Esophagus mucosa (tissue), 1 donor: ENCODE results near the gene PAK6. TPM values are rescaled to one million over a fixed set of nuclear protein-coding genes. Genes with fewer than 3 reads are reported as not detected.
A peak's percentile ranks its signal among the peaks of the same experiment; 100 is the strongest.

ENCODE experiments used
- ATAC-seq: fragments of 200-7000 bp; cut with Tn5 transposase; one replicate; pipeline ENCODE4 v1.9.1; 2020
- total RNA-seq: library from RNA; stranded (reverse); gene quantifications from one replicate; pipeline ENCODE4 v1.2.4, GENCODE V29; 2023
- donor health status: DM: yes; HTN: yes; CAD: no.

PAK6 gene
- total RNA-seq, 1 donor from 2014 or later = 25.3 TPM

DNA sequence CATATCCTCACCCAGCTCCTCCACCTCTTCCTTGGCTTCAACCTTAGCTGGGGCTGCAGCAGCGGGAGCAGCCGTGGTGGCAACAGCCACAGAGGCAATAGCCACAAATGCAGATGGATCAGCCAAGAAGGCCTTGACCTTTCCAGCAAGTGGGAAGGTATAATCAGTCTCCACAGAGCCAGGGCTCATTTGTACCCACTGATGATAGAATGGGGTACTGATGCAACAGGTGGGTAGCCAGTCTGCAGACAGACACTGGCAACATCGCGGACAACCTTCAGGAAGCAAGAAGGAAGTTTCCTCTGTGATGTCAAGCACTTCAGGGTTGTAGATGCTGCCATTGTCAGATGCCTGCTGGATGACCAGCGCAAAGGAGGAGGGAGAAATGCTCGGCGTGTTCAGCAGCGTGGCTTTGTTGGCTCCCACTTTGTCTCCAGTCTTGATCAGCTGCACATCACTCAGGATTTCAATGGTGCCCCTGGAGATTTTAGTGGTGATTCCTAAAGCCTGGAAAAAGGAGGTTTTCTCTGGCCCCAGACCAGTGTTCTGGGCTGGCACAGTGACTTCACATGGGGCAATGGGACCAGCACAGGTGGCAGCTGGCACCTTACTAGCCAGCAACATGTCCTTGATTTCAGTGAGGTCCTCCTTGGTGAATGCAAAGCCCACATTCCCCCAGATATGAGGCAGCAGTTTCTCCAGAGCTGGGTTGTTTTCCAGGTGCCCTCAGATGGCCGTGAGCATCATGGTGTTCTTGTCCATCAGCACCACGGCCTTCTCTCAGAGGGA is 73.7 kb downstream of the PAK6 start:
- ATAC-seq = no peak

DNA sequence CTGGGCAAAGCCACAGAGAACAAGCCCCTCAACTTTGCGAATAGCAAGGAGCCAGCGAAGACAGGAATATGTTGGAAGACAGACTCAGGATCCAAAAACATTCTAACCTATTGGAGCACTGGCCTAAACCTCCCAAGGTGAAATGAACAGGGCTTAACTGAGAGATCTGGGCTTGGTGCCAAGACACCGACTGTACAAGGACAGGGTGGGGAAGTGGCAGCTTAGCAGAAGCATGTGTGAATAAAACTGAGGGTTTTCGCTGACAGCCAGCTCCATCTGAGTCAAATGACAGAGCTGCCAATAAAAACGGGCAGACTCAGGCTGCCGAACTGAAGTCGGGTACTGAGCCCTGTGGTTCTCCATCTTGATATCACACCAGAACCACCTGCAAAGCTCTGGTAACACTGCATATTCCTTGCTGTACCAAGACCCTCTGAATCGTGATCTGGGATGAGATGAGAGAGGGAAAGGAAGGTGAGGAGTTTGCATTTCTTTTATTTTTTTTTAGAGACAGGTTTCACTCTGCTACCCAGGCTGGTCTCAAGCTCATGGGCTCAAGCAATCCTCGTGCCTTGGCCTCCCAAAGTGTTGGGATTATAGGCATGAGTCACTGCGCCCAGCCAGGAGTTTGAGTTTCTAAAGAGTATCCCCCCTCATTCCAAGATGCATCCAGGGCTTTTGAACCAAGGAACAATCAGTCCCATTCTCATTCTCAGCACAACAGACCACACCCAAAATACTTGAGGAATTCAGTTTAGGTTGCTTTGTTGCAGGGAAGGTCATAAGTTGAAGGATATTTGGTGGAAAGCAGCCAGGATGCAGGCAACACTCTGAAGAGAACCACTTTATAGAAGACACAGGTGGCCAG is 74.9 kb downstream of the PAK6 start:
- ATAC-seq = peak; percentile 87

DNA sequence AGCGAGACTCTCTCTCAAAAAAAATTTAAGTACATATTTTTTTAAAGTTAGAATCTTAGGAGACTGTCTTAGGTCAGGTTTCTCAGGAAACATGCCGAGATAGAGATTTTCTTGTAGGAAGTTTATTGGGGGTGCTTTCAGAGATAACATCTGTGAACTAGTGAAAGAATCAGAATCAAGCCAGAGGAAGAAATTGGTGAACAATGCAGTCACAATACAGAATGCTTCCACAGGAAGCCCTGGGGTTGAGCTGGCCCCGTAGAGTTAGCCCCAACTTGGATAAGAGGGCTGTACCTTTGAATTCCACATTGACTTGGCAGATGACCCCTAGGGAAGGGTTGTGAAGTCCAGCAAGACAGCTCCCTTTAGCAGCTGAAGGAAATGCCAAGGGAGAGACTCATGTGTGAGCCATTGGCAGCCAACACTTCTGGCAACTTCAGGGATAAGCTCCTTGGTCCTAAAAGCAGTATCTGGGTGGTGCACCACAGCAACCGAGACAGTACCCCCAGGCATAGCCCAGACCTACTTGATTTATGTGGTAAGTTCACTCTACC is 75.9 kb downstream of the PAK6 start:
- no peak for ATAC-seq

DNA sequence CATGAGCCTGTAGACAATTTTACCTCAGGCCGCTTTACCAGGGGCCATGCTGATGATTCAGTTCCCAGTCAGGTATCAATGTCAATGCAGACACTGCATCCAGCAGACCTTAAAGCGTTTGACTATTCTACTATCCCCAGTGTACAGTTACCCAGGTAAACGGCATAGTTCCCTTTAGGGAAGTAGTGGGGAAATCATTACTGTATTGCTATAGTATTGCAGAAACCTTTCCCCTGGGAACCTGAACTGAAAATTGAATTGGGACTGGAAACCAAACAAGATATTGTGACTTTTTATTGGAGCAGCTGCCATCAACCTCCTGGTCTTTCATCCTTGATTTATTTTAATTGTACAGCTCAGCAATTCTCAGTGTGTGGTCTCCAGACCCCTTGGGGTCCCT is 78.1 kb downstream of the PAK6 start:
- no peak for ATAC-seq

DNA sequence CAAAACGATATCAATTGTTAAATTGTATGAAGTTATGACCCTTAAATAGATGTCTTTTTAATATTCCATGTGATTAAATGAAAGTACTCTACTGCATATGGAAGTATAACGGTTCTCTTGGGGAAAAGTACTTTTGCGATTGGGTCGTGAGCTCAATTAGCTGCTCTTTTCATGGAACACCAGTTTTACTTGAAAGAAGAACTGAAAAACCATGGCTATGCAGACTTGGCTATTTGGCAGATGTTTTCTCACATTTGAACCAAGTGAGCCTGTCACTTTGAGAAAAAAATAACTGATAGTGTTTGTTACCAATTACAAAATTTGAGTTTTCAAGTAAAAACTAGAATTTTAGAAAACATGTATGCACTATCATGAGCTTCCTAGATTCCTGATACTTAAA is 78.7 kb downstream of the PAK6 start:
- ATAC-seq = no peak

DNA sequence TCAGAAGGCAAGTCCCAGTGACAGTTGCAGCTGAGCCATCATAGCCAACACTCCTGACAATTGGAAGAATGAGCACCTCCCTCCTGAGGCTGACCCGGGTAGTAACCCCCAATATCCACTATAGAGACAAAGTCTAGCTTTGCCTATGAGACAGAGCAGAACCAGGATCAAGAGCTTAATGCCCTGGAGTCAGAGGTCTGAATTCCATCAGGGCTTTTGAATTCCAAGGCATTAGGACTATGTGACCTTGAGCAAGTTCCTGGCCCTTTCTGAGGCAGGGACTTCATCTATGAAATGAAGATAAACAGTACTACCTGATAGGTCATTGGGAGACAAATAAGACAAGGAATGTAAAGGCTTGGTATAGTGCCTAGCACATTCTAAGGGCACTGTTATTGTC is 81.5 kb downstream of the PAK6 start:
- no peak for ATAC-seq

DNA sequence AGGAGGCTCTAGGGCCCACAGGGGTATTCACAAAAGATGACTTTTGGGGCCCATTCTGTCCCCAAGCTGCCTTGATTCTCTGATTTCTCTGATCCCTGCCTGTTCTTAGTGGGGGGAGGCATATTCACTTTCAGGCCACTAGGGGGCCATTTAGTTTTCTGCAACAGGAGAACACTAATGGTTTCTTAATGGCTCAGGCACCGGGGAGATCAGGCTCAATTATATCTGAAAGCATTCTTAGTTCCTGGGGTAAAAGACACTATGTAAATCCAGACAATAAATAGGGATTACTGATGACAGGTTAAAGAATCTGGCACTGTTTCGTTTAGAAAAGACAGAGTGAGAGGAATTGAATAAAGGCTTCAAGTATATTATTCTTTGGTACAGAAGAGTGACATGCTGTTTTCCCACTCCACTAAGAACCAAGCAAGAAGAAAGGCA is 82.1 kb downstream of the PAK6 start:
- ATAC-seq = peak; percentile 21

DNA sequence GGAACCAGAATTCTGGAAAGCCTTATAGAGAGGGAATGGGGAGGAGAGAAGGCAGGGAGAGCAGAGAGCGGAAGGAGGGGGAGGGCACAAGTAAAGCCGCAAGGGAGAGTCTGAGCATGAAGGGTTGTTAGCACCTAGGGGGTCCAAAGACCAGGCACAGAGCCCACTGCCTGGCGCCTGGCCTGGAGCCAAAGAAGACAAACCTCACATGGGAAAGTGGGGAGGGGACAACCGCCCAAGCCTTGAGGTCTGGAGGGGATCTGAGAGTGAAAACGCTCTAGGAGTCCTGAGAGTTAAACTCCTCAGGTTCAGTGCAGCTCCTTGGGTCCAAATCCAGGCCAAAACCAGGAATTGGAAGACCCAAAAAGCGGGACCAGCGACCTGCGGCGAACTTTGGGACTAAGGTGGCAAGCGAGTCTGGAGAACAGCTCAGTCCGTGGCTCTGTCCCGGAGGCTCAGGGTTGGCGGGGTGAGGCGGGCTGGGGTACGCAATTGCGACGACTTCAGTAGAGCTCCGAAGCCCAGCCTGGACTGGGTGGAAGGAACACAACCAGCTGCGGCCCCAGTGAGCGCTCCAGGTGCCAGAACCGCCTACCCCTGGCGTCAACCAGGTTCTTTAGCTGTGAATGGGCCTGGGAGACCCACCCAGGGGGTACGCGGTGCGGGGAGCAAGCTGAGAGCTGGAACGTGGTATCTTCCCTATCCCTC is 83.8 kb downstream of the PAK6 start:
- no peak for ATAC-seq

DNA sequence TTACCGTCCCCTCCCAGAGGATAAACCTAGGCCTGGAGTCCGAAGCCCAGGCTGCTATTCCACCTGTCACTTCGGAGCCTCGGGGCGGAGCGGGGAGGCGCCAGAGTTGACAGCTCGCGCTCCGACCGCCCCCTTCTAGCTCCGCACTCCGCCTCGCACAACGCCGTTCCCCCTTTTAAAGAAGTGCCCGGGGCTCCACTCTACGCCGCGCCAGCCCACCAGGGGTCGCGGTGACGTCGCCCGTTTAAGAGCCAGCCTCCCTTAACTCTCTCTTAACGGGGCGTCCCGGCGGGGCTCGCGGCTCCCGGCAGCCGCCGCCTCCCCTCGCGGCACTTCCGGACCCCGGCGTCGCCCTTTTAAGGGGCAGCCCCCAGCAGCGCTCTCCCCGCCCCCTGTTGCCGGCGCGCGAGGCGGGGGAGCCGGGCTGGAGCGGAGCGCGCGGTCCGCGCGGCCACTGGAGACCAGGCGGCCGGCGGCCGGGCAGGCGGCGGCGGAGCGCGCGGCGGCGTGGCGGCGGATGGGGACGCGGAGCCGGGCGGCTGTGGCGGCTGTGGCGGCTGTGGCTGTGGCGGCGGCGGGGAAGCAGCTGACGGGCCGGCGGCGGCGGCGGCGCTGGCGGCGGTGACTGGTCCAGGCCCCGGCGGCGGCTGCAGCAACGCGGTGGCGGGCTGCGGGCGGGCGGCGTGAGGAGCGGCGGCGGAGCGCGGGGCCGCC is 84.5 kb downstream of the PAK6 start, which contains the start of gene INAFM2:
INAFM2 (plus strand) TSS at position 454 of the 714 bp plus-strand sequence. CDS start 364 bp downstream, outside the sequence.
- ATAC-seq = peak; percentile 85

DNA sequence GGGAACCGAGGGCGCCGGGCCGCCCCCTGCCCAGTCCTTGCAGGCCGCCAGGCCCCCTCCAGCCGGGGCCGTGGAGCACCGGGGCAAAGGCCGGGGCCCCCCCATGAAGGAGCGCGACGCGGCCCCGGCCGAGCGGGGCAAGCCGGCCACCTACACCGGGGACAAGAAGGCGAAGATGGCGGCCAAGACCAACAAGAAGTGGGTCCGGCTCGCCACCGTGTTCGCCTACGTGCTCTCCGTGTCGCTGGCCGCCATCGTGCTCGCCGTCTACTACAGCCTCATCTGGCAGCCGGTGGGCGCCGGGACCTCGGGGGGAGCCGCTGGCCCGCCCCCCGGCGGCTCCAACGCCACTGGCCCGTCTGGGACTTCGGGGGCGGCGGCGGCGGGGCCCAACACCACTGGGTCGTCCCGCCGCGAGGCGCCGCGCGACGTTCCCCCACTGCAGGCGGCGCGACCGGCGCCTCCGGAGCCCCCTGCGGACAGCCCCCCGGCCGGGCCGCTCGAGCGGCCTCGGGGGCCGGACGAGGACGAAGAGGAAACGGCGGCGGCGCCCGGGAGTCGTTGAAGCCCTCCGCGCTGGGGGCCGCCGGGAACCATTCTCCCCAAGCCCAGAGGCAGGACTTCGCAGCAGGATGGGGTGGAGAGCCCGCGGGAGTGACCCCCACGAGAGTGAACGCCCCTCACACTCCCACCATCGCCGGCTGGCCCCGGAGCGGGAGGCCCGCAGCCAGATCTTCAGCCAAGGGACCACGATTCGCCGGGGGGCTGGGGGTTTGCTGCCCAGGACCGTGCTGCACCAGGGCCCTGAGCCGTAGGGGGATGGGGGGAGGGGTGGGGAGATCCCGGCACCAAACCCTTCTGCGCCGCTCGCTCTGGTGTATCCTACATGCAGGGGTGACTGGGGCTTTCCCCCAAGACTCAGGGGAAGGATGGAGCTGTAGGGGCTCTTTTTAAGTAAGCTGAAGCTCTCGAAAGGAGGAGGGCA is 85.4 kb downstream of the PAK6 start:
- ATAC-seq = no peak

DNA sequence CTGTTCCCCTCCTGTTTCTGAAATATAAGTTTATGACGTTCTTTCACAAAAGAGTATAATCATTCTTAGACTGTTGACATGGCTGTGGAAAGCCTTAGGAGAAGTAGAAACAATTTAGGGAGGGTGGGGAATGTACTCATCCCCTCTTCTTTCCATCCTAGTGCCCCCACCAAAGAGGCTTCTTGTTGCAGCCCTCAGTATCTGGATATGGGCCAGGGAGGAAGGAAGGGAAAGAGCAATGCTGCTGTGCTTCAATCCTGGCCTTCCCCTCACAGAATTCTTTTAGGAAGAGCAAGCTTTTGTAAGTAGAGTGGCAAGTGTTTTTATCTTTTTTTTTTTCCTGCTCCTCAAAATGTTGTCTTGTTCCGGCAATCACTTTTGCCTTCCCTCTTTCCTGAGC is 86.3 kb downstream of the PAK6 start:
- no peak for ATAC-seq

DNA sequence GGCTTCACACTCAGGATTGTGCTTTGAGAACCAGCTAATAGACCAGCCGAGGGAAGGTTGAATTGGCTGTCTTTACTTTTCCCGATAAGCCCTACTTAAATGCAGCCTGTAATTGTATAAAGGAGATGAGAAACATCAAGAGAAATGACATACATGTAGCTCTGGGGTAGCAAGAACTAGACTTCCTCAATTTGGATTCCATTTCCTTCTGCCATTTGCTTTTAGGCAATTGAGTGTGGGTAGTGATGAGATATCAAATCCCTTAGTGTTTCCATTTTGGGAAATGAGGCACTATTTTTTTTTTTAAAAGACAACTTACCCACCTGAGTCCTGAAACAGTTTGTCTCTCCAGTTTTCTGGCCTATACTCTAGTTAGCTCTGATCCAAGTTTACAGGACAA is 86.8 kb downstream of the PAK6 start:
- no peak for ATAC-seq

Other genes starting within 250 kb of the PAK6 start
- gene SRP14, start 199.9 kb upstream of the PAK6 start, total RNA-seq = 99.7 TPM
- 1.5 TPM for gene BMF, start 130.2 kb upstream of the PAK6 start, total RNA-seq
- gene BUB1B, start 78.0 kb upstream of the PAK6 start, total RNA-seq = 15.3 TPM
- not detected for gene ANKRD63, start 44.0 kb downstream of the PAK6 start, total RNA-seq
- gene PLCB2, start 68.9 kb downstream of the PAK6 start, total RNA-seq = 4.2 TPM
- 7.1 TPM for gene INAFM2, start 84.6 kb downstream of the PAK6 start, total RNA-seq
- 21.3 TPM for gene CCDC9B, start 101.9 kb downstream of the PAK6 start, total RNA-seq
- not detected for gene PHGR1, start 112.0 kb downstream of the PAK6 start, total RNA-seq
- gene DISP2, start 119.2 kb downstream of the PAK6 start, total RNA-seq = 0.28 TPM
- 13.8 TPM for gene KNSTRN, start 143.7 kb downstream of the PAK6 start, total RNA-seq
- gene IVD, start 166.7 kb downstream of the PAK6 start, total RNA-seq = 14.7 TPM
- gene BAHD1, start 201.9 kb downstream of the PAK6 start, total RNA-seq = 7.0 TPM
- gene CHST14, start 231.9 kb downstream of the PAK6 start, total RNA-seq = 4.0 TPM